ENCODE measurements around the gene FBN1.

FBN1 gene

GRCh38 chr15:48645558-48646330, at the start of gene FBN1:
TSS of gene FBN1 (minus strand) at chr15:48645709. CDS start at chr15:48644769, 940 bp downstream.
- in situ Hi-C loops (cut with MboI; ENCODE audit: low sequenced_read_pairs): no loop called here

- in situ Hi-C loops (cut with MboI; ENCODE audit: low sequenced_read_pairs): no loop called here
Measured at GRCh38 chr15:48693484-48693883, 48.0 kb upstream of the FBN1 start.

- in situ Hi-C loops (cut with MboI; ENCODE audit: low sequenced_read_pairs): no loop called here
Measured at GRCh38 chr15:48688493-48688892, 43.0 kb upstream of the FBN1 start.

GRCh38 chr15:48683991-48684765, 38.7 kb upstream of the FBN1 start:
- in situ Hi-C loops (cut with MboI; ENCODE audit: low sequenced_read_pairs): no loop called here

- in situ Hi-C loops (cut with MboI; ENCODE audit: low sequenced_read_pairs): no loop called here
Measured at GRCh38 chr15:48682942-48683651, 37.6 kb upstream of the FBN1 start.

- in situ Hi-C loops (cut with MboI; ENCODE audit: low sequenced_read_pairs): no loop called here
Measured at GRCh38 chr15:48681353-48681752, 35.8 kb upstream of the FBN1 start.

- in situ Hi-C loops (cut with MboI; ENCODE audit: low sequenced_read_pairs): no loop called here
Measured at GRCh38 chr15:48680841-48681240, 35.3 kb upstream of the FBN1 start.

GRCh38 chr15:48679952-48680351, 34.4 kb upstream of the FBN1 start:
- in situ Hi-C loops (cut with MboI; ENCODE audit: low sequenced_read_pairs): no loop called here

GRCh38 chr15:48678851-48679250, 33.3 kb upstream of the FBN1 start:
- in situ Hi-C loops (cut with MboI; ENCODE audit: low sequenced_read_pairs): no loop called here

GRCh38 chr15:48677821-48678220, 32.3 kb upstream of the FBN1 start:
- in situ Hi-C loops (cut with MboI; ENCODE audit: low sequenced_read_pairs): no loop called here

- in situ Hi-C loops (cut with MboI; ENCODE audit: low sequenced_read_pairs): no loop called here
Measured at GRCh38 chr15:48675436-48675835, 29.9 kb upstream of the FBN1 start.

- in situ Hi-C loops (cut with MboI; ENCODE audit: low sequenced_read_pairs): no loop called here
Measured at GRCh38 chr15:48674876-48675275, 29.4 kb upstream of the FBN1 start.

- in situ Hi-C loops (cut with MboI; ENCODE audit: low sequenced_read_pairs): no loop called here
Measured at GRCh38 chr15:48672206-48672605, 26.7 kb upstream of the FBN1 start.

GRCh38 chr15:48671103-48672022, 25.9 kb upstream of the FBN1 start:
- in situ Hi-C loops (cut with MboI; ENCODE audit: low sequenced_read_pairs): no loop called here

- in situ Hi-C loops (cut with MboI; ENCODE audit: low sequenced_read_pairs): no loop called here
Measured at GRCh38 chr15:48667701-48668100, 22.2 kb upstream of the FBN1 start.

GRCh38 chr15:48664436-48664835, 18.9 kb upstream of the FBN1 start:
- in situ Hi-C loops (cut with MboI; ENCODE audit: low sequenced_read_pairs): no loop called here

- in situ Hi-C loops (cut with MboI; ENCODE audit: low sequenced_read_pairs): no loop called here
Measured at GRCh38 chr15:48657950-48658591, 12.6 kb upstream of the FBN1 start.

GRCh38 chr15:48654801-48655200, 9.3 kb upstream of the FBN1 start:
- in situ Hi-C loops (cut with MboI; ENCODE audit: low sequenced_read_pairs): no loop called here

GRCh38 chr15:48653913-48654670, 8.6 kb upstream of the FBN1 start:
- in situ Hi-C loops (cut with MboI; ENCODE audit: low sequenced_read_pairs): no loop called here
